IPS DF 6.9 (cell line): ENCODE measurements around the gene SCYL3.

Source experiments
- DNase-seq: peaks from one replicate; pipeline ENCODE4 v3.0.0-alpha.2; 2013; ENCODE audit warnings: low read depth, low spot score
- H3K27ac ChIP-seq: one replicate; pipeline ENCODE4 v1.5.1; 2013; ENCODE audit warnings: low read length, control low read depth
- H3K27me3 ChIP-seq: 2 replicates; pipeline ENCODE4 v1.6.1; 2013; ENCODE audit warnings: mild to moderate bottlenecking, low read length; ENCODE audit not compliant: control insufficient read depth, insufficient read depth
- H3K36me3 ChIP-seq: 2 replicates; pipeline ENCODE4 v1.6.1; 2013; ENCODE audit warnings: low read length; ENCODE audit not compliant: control insufficient read depth, insufficient read depth
- H3K4me1 ChIP-seq: 2 replicates; pipeline ENCODE4 v1.6.1; 2013; ENCODE audit warnings: low read length; ENCODE audit not compliant: control insufficient read depth, insufficient read depth
- H3K4me3 ChIP-seq: 2 replicates; pipeline ENCODE4 v1.5.1; 2013; ENCODE audit warnings: mild to moderate bottlenecking, low read length
- H3K9me3 ChIP-seq: 2 replicates; pipeline ENCODE4 v1.6.1; 2013; ENCODE audit warnings: low read length, inconsistent platforms; ENCODE audit not compliant: control insufficient read depth, insufficient read depth
- WGBS: extraction: QIAGEN DNeasy Blood & Tissue Kit; methylation state at CpG from one replicate; pipeline ENCODE4 v1.1.7; 2013; ENCODE audit warnings: mixed read lengths, missing lambda C conversion rate; ENCODE audit not compliant: insufficient read length, insufficient coverage; 5-methylcytosine and 5-hydroxymethylcytosine counted together

SCYL3 gene

GRCh38 chr1:169900571-169900970 lies 6.9 kb upstream of the SCYL3 start:
- Histone ChIP-seq H3K36me3 (no peaks in the 10 kb centered on the region), H3K9me3 (no peaks in the 10 kb centered on the region), H3K27me3 (no peaks in the 10 kb centered on the region), H3K4me1 (peaks cover 2% of the 10 kb centered on the region; the same call in 1 of the 2 replicates), H3K27ac (no peak overlapping the region), H3K4me3 (no peak overlapping the region)
- no peak for DNase-seq

DNA sequence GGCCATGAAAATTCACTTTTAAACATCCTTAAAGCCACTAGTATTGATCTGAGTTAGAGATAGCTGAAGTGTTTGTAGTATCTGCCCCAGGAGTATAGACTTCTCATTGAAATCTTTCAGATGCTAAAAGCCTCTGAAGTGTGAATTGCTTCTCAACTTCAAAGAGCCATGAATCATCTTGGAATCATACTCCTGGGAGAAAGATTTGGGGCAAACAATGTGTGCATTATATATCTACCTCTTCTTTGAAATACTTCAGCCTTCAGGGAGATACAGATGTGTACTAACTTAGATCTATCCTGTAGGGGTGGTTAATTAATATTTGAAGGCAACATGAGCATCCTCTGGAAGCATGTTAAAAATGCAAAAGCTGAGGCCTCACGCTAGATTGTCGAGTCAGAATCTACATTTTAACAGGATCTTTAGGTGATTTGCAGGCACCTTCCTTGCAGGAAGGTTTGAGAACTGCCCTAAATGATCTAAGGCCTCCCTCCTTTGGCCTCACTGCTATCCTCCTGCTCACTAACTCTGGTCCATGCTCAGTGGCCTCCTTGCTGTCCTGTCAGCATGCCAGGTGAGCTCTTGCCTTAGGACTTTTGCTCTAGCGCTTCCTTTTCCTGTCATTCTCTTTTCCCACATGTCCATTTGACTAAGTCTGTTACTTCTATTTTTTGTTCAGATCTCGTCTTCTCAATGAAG lies 6.0 kb upstream of the SCYL3 start:
- WGBS: no CpG with 5 or more reads among the region's 4 CpGs

DNA sequence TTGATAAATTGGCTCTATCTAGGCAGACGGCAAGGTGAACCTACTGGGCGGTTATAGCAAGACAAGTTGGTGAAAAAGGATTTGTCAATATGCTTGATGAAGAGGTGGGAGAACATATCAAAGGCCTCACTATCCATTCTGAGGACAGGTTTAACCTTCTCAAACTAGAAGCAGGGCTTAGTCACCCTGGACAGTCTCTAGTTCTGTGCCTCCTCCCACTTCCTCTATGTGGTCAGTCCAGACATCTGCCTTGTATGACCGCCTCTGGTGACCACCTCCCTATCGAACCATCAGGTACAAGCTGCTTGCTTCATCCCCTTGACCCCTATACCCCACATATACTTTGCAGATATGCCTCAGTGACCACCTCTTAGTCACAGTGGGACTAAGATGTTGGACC lies 2.3 kb upstream of the SCYL3 start:
- H3K9me3 ChIP-seq: no peaks in the 10 kb centered on the region
- H3K27ac ChIP-seq: no peak overlapping the region
- peaks cover 4% of the 10 kb centered on the region; the same call in 1 of the 2 replicates for H3K4me1 ChIP-seq
- no peaks in the 10 kb centered on the region for H3K27me3 ChIP-seq
- H3K4me3 ChIP-seq: no peak overlapping the region
- no CpG with 5 or more reads among the region's 4 CpGs for WGBS
- DNase-seq: no peak
- H3K36me3 ChIP-seq: no peaks in the 10 kb centered on the region

More for the DNA sequence above, 6.0 kb upstream of the SCYL3 start:
- Histone ChIP-seq H3K4me3 (no peak overlapping the region), H3K27ac (no peak overlapping the region), H3K4me1 (peaks cover 2% of the 10 kb centered on the region; the same call in 1 of the 2 replicates), H3K36me3 (no peaks in the 10 kb centered on the region), H3K9me3 (no peaks in the 10 kb centered on the region), H3K27me3 (no peaks in the 10 kb centered on the region)
- no peak for DNase-seq

GRCh38 chr1:169894424-169895145 lies 889 bp upstream of the SCYL3 start:
- Histone ChIP-seq H3K4me1 (peaks cover 4% of the 10 kb centered on the region; the same call in 1 of the 2 replicates), H3K36me3 (no peaks in the 10 kb centered on the region), H3K27ac (no peak overlapping the region), H3K9me3 (no peaks in the 10 kb centered on the region), H3K27me3 (no peaks in the 10 kb centered on the region), H3K4me3 (peak overlapping the region; percentile 9; the same call in 1 of the 2 replicates)
- no CpG with 5 or more reads among the region's 15 CpGs for WGBS
- DNase-seq: no peak

- H3K4me1 ChIP-seq: peaks cover 4% of the 10 kb centered on the region; the same call in 1 of the 2 replicates
- no peaks in the 10 kb centered on the region for H3K9me3 ChIP-seq
- peak overlapping the region; percentile 94 for H3K4me3 ChIP-seq
- no peak overlapping the region for H3K27ac ChIP-seq
- H3K27me3 ChIP-seq: no peaks in the 10 kb centered on the region
- no peaks in the 10 kb centered on the region for H3K36me3 ChIP-seq
- no CpG with 5 or more reads among the region's 51 CpGs for WGBS
- DNase-seq: no peak
These were observed 610 bp downstream of the SCYL3 start for GRCh38 chr1:169892927-169893644.

- no peak for DNase-seq
- H3K4me3 ChIP-seq: peak overlapping the region; percentile 94; the same call in 1 of the 2 replicates
- no CpG with 5 or more reads among the region's 8 CpGs for WGBS
- H3K36me3 ChIP-seq: no peaks in the 10 kb centered on the region
- H3K27ac ChIP-seq: no peak overlapping the region
- H3K27me3 ChIP-seq: no peaks in the 10 kb centered on the region
- H3K4me1 ChIP-seq: peaks cover 4% of the 10 kb centered on the region; the same call in 1 of the 2 replicates
- no peaks in the 10 kb centered on the region for H3K9me3 ChIP-seq
These were observed 1.3 kb downstream of the SCYL3 start for GRCh38 chr1:169892176-169892926.

- Histone ChIP-seq H3K36me3 (no peaks in the 10 kb centered on the region), H3K4me3 (no peak overlapping the region), H3K9me3 (no peaks in the 10 kb centered on the region), H3K4me1 (peaks cover 3% of the 10 kb centered on the region; the same call in 1 of the 2 replicates), H3K27me3 (no peaks in the 10 kb centered on the region), H3K27ac (no peak overlapping the region)
- DNase-seq: no peak
- WGBS: no CpG with 5 or more reads among the region's 2 CpGs
These were observed 2.2 kb downstream of the SCYL3 start for GRCh38 chr1:169891539-169891885.

DNA sequence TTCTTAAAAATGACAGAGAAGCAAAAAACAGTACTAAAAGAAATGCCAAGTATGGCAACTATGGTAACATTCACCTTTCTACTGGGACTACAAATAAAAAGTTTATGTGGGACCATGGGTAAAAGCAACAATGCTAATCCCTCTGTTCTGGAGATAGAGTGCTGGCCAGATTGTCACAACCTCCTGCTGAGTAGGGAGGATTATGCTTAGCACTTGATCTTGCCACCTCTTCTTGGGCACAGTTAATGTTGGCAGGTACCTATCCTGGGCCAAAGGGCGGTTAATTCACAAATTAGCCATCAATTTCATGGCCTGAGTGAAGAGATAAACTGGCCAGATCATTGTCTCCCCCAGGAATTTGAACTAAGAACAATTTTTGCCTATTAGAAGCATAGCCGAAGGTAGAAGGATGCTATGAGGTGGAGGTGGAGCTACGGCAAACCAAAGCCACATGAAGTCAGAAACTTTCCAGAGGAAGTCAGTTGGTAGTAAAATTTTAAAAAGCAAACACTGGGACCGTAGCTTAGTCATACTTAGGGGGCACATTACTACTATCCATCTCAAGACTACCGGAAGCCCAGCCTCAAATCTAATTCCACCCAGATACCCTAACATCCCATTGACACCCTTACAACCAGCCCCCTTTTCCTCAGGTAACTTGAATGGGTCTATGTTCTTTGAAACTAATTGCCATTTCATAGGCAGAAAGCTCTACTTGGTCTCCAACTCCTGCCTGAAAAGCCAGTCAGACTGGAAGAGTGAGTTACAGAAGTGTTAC lies 2.7 kb downstream of the SCYL3 start:
- Histone ChIP-seq H3K4me1 (peaks cover 2% of the 10 kb centered on the region; the same call in 1 of the 2 replicates), H3K9me3 (no peaks in the 10 kb centered on the region), H3K27me3 (no peaks in the 10 kb centered on the region), H3K4me3 (no peak overlapping the region), H3K36me3 (no peaks in the 10 kb centered on the region), H3K27ac (no peak overlapping the region)
- no peak for DNase-seq
- WGBS: no CpG with 5 or more reads among the region's 5 CpGs

- no peaks in the 10 kb centered on the region for H3K27me3 ChIP-seq
- H3K4me1 ChIP-seq: peaks cover 2% of the 10 kb centered on the region; the same call in 1 of the 2 replicates
- DNase-seq: no peak
- H3K4me3 ChIP-seq: no peak overlapping the region
- H3K36me3 ChIP-seq: no peaks in the 10 kb centered on the region
- no peak overlapping the region for H3K27ac ChIP-seq
- no peaks in the 10 kb centered on the region for H3K9me3 ChIP-seq
- WGBS: no CpG with 5 or more reads among the region's 2 CpGs
These were observed 3.8 kb downstream of the SCYL3 start for GRCh38 chr1:169889871-169890270.
